Gastrocnemius medialis (tissue), 4 donors: ENCODE results near the gene PLEKHB2. TPM values are rescaled to one million over a fixed set of nuclear protein-coding genes. Genes with fewer than 3 reads are reported as not detected.
"Not testable (repeated sequence)": the region's sequence is repeated elsewhere in the genome, so short reads cannot be mapped to it uniquely, and the experiment has no call there.

Experiments used
- ATAC-seq, 2 donors: fragments of 150-250 bp; one replicate each; pipeline ENCODE4 v1.9.1; 2016
- DNase-seq, 2 donors: peaks; one replicate each; pipeline ENCODE4 v3.0.0-alpha.2; 2019
- H3K27ac ChIP-seq, 4 donors: fragments of 200-600 bp; sonication (generic); 1 replicate in 1 of 4; 2 replicates in 3 of 4; pipeline ENCODE4 v1.5.1; 2016 to 2018; ENCODE audit warnings: mild to moderate bottlenecking in 2 of 4, moderate library complexity in 1 of 4
- H3K27me3 ChIP-seq, 3 donors: fragments of 200-600 bp; sonication (generic) in 2 of 3; 1 replicate in 1 of 3; 2 replicates in 2 of 3; pipeline versions ENCODE4 v1.5.1 to v1.6.0; 2016 to 2019; ENCODE audit warnings: mild to moderate bottlenecking in 1 of 3, moderate library complexity in 1 of 3
- H3K36me3 ChIP-seq, 2 donors: fragments of 200-600 bp; sonication (generic) in 1 of 2; one replicate each; pipeline ENCODE4 v1.5.1; 2017 to 2018
- H3K4me1 ChIP-seq, 2 donors: fragments of 200-600 bp; sonication (generic) in 1 of 2; one replicate each; pipeline ENCODE4 v1.5.1; 2016 to 2017; ENCODE audit warnings: mild to moderate bottlenecking in 2 of 2
- H3K4me3 ChIP-seq, 4 donors: fragments of 200-600 bp; sonication (generic) in 3 of 4; 1 replicate in 1 of 4; 2 replicates in 3 of 4; pipeline ENCODE4 v1.5.1; 2016 to 2019; ENCODE audit warnings: mild to moderate bottlenecking in 2 of 4
- H3K9me3 ChIP-seq, 3 donors: fragments of 200-600 bp; sonication (generic) in 2 of 3; 1 replicate in 1 of 3; 2 replicates in 2 of 3; pipeline ENCODE4 v1.5.1; 2016 to 2019
- POLR2A ChIP-seq, 2 donors: fragments of 450-650 bp; IDR thresholded peaks; one replicate each; pipeline ENCODE4 v1.6.1; 2017; ENCODE audit warnings: antibody characterized with exemption in 2 of 2, mild to moderate bottlenecking in 2 of 2, moderate library complexity in 2 of 2
- in situ Hi-C, 4 donors: fragments of 200-750 bp; cut with MboI; loops; one replicate each; pipeline versions ENCODE4 v1.15.0 to v1.8.0; 2017; ENCODE audit warnings: low sequenced_read_pairs in 4 of 4
- intact Hi-C: fragments of 100-400 bp; cut with DNase I; formaldehyde crosslinking; loops from one replicate; pipeline ENCODE4 v1.15.1; 2023; ENCODE audit warnings: low total_unique reads
- total RNA-seq, 4 donors: library from RNA; depleted of rRNA; stranded (reverse); fragments of >200 nt; gene quantifications; one replicate each; pipeline versions ENCODE4 v1.1.0 to v1.2.3, GENCODE V29; 2016
- TF ChIP-seq, protein P1 (sequence below), 5 experiments: fragments of 450-650 bp in 3 of 5; fragments of 200-600 bp in 2 of 5; sonication (generic) in 2 of 5; IDR thresholded peaks in 4 of 5; conservative IDR thresholded peaks in 1 of 5; 1 replicate in 4 of 5; 2 replicates in 1 of 5; pipeline ENCODE4 v1.5.1; 2016 to 2019; ENCODE audit warnings: antibody characterized with exemption in 5 of 5, mild to moderate bottlenecking in 3 of 5, moderate library complexity in 3 of 5

Gene PLEKHB2
- total RNA-seq, 4 donors from 2014 or later = 24.0 to 105 (median 68.3) TPM

DNA sequence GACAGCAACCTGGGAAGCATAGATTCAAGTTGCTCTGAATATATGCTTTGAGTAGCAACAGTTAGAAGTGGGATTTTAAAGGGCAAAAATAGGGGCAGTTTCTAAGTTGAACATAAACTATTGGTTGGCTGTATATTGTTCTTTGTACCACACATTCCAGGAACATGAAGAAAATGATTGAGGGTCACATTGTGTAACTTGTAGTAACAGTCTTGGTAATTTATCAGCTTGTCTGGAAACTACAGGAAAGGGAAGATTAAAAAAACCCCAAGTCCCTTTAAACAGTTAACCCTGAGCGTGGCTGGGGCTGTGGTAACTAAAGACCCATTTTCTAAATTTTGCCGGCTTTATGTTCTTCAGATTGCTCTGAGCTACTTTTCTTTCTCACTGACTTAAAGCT is 7.4 kb downstream of the PLEKHB2 start:
- Histone ChIP-seq H3K4me1 (peaks cover 32 to 35% of the 10 kb centered on the region in 2 donors), H3K9me3 (no peaks in the 10 kb centered on the region), H3K27ac (no peak overlapping the region), H3K36me3 (no peaks in the 10 kb centered on the region), H3K4me3 (no peak overlapping the region), H3K27me3 (no peaks in the 10 kb centered on the region)
- ATAC-seq (no peak), DNase-seq (no peak)
- TF ChIP-seq, protein P1, sequence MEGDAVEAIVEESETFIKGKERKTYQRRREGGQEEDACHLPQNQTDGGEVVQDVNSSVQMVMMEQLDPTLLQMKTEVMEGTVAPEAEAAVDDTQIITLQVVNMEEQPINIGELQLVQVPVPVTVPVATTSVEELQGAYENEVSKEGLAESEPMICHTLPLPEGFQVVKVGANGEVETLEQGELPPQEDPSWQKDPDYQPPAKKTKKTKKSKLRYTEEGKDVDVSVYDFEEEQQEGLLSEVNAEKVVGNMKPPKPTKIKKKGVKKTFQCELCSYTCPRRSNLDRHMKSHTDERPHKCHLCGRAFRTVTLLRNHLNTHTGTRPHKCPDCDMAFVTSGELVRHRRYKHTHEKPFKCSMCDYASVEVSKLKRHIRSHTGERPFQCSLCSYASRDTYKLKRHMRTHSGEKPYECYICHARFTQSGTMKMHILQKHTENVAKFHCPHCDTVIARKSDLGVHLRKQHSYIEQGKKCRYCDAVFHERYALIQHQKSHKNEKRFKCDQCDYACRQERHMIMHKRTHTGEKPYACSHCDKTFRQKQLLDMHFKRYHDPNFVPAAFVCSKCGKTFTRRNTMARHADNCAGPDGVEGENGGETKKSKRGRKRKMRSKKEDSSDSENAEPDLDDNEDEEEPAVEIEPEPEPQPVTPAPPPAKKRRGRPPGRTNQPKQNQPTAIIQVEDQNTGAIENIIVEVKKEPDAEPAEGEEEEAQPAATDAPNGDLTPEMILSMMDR (IDR thresholded peaks at IDR 0.05 in 4 of 5, conservative IDR thresholded peaks at IDR 0.05 in 1 of 5) = no peak
- no peak for TF ChIP-seq POLR2A (IDR thresholded peaks at IDR 0.05)
- in situ Hi-C loops = no loop called here
- intact Hi-C loops = no loop called here

DNA sequence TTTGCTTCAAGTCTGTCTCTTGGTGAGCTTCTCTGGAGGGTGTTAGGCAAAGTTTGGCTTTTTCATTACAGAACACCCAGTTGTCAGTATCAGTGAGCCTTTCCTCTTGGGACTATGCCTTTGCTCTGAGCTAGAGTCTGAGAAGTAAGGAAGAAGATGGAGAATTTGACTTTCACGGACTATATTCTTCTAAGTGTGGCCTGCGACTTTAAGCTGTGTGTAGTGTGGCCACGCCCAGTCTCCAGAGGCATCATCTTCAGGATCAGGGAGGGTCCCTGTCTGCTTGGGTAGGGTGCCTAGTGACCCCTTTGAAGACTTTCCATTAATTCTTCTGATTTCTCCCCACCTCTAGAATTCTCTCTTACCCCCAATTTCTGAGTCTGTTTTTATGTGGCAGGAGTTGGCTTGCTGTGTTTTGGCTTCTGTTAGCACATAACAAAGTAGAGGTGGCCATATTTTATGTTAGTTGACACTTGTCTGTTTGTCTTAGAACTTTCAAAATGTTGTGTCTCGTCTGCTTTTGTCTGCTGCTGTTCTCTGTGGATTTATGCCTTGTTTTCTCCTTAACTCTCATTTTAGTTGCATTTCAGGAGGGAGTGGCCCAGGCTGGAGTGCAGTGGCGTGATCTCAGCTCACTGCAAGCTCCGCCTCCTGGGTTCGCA is 8.6 kb downstream of the PLEKHB2 start:
- no peak overlapping the region for H3K4me3 ChIP-seq
- in situ Hi-C loops = no loop called here

DNA sequence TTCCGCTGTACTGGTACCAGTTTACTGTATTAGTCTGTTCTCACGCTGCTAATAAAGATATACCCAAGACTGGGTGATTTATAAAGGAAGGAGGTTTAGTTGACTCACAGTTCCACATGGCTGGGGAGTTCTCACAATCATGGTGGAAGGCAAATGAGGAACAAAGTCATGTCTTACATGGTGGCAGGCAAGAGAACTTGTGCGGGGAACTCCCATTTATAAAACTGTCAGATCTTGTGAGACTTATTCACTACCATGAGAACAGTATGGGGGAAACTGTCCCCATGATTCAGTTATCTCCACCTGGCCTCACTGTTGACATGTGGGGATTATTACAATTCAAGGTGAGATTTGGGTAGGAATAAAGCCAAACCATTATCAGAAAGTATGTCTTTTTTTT is 9.8 kb downstream of the PLEKHB2 start:
- ATAC-seq, H3K4me3 ChIP-seq, H3K9me3 ChIP-seq, H3K27ac ChIP-seq, H3K36me3 ChIP-seq, in situ Hi-C loops, H3K27me3 ChIP-seq, DNase-seq, intact Hi-C loops: not testable (repeated sequence)
- H3K4me1 ChIP-seq = peaks cover 28 to 41% of the 10 kb centered on the region in 2 donors

More for the DNA sequence above, 8.6 kb downstream of the PLEKHB2 start:
- Histone ChIP-seq H3K36me3 (no peaks in the 10 kb centered on the region), H3K27ac (no peak overlapping the region), H3K27me3 (no peaks in the 10 kb centered on the region), H3K9me3 (no peaks in the 10 kb centered on the region), H3K4me1 (peaks cover 22 to 38% of the 10 kb centered on the region in 2 donors)
- intact Hi-C loops = no loop called here
- DNase-seq (no peak), ATAC-seq (peak in 1 of 2 donors; percentile 27)
- no peak for TF ChIP-seq POLR2A (IDR thresholded peaks at IDR 0.05)
- TF ChIP-seq, protein P1 (IDR thresholded peaks at IDR 0.05 in 4 of 5, conservative IDR thresholded peaks at IDR 0.05 in 1 of 5) = no peak

DNA sequence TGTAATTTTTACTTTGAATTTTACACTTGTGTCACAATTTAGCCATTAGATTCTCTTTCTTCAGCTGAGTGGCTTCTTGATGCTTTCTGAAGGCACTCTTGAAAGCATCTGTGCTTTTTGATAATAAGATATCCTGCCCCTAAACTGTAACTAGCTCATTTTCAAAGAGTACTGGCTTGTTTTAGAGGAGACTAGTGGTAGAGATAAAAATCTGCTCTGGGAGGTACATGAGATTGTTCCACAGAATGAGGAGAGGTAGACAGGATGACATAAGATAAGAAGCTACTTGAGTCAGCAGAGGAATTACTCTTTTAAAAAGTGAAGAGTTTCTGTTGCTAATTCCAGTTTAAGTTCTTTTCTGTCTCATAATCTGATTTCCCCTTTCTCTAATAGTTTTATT is 10.6 kb downstream of the PLEKHB2 start:
- no peaks in the 10 kb centered on the region for H3K27me3 ChIP-seq
- TF ChIP-seq, protein P1 (IDR thresholded peaks at IDR 0.05 in 4 of 5, conservative IDR thresholded peaks at IDR 0.05 in 1 of 5) = no peak
- no peak for TF ChIP-seq POLR2A (IDR thresholded peaks at IDR 0.05)
- in situ Hi-C loops = no loop called here
- intact Hi-C loops = no loop called here
- H3K9me3 ChIP-seq = no peaks in the 10 kb centered on the region
- no peak overlapping the region for H3K27ac ChIP-seq
- ATAC-seq = no peak
- H3K4me1 ChIP-seq = peaks cover 35 to 47% of the 10 kb centered on the region in 2 donors
- no peak overlapping the region for H3K4me3 ChIP-seq
- H3K36me3 ChIP-seq = no peaks in the 10 kb centered on the region
- DNase-seq = no peak

DNA sequence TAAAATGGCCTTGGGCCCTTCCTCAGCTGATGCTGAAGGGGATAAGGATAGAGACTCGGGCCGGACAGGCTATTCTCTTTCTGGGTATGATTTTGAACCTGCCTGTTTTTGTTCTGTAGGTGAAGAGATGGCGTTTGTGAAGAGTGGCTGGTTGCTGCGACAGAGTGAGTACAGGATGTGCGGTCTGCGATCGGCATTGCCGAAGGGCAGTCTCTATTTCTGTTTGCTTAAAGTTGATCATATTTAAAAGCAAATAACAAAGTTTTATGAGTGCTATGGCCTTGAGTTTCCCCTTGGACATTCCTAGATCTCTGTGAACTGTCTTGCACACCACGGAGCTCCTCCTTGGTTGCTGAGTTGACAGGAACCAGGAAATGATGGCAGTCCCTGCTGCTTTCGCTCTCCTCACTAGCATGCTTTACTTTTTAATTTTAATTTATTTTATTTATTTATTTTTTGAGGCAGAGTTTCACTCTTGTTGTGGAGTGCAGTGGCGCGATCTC is 15.7 kb downstream of the PLEKHB2 start:
- TF ChIP-seq POLR2A (IDR thresholded peaks at IDR 0.05) = no peak
- TF ChIP-seq, protein P1 (IDR thresholded peaks at IDR 0.05 in 4 of 5, conservative IDR thresholded peaks at IDR 0.05 in 1 of 5) = no peak
- in situ Hi-C loops = no loop called here
- Histone ChIP-seq H3K27ac (peak overlapping the region; percentile 36 to 90 (median 84)), H3K4me3 (no peak overlapping the region), H3K4me1 (peaks cover 36 to 38% of the 10 kb centered on the region in 2 donors), H3K27me3 (no peaks in the 10 kb centered on the region), H3K36me3 (no peaks in the 10 kb centered on the region), H3K9me3 (no peaks in the 10 kb centered on the region)
- no peak for DNase-seq
- intact Hi-C loops = no loop called here
- no peak for ATAC-seq
